ENCODE results near the gene NPHP4. TPM values are rescaled to one million over a fixed set of nuclear protein-coding genes. Genes with fewer than 3 reads are reported as not detected.

Gene NPHP4
- total and polyA plus RNA-seq, 5 donors, result 2.8 to 6.0 (median 5.1) TPM

GRCh38 chr1:5885471-5886139 is 106.6 kb downstream of the NPHP4 start:
- H3K27me3 ChIP-seq (ENCODE audit: control insufficient read depth, insufficient read depth), result no peaks in the 10 kb centered on the region
- 81% methylated on average over 18 of the region's 18 CpGs for WGBS
- no peak overlapping the region for H3K4me3 ChIP-seq (ENCODE audit: low read length)
- DNase-seq (peak in 1 of 3 donors; percentile 38), ATAC-seq (no peak)
- H3K27ac ChIP-seq (ENCODE audit: low read length), result no peak overlapping the region
- no peaks in the 10 kb centered on the region for H3K9me3 ChIP-seq (ENCODE audit: control insufficient read depth, low read length)
- intact Hi-C loops (cut with DNase I), result no loop called here
- H3K4me1 ChIP-seq (ENCODE audit: control insufficient read depth, insufficient read depth, low read length), result no peaks in the 10 kb centered on the region

- Histone ChIP-seq H3K9me3 (ENCODE audit: control insufficient read depth, low read length) (no peaks in the 10 kb centered on the region), H3K4me1 (ENCODE audit: control insufficient read depth, insufficient read depth, low read length) (no peaks in the 10 kb centered on the region), H3K4me3 (ENCODE audit: low read length) (no peak overlapping the region), H3K27me3 (ENCODE audit: control insufficient read depth, insufficient read depth) (no peaks in the 10 kb centered on the region), H3K27ac (ENCODE audit: low read length) (no peak overlapping the region)
- WGBS, result 82% methylated on average over 13 of the region's 13 CpGs
- no peak for ATAC-seq
- DNase-seq, result no peak
- intact Hi-C loops (cut with DNase I), result no loop called here
These were observed 108.1 kb downstream of the NPHP4 start for GRCh38 chr1:5884110-5884509.

GRCh38 chr1:5883129-5884048 is 108.8 kb downstream of the NPHP4 start:
- intact Hi-C loops (cut with DNase I), result no loop called here
- Histone ChIP-seq H3K4me1 (ENCODE audit: control insufficient read depth, insufficient read depth, low read length) (no peaks in the 10 kb centered on the region), H3K4me3 (ENCODE audit: low read length) (no peak overlapping the region), H3K9me3 (ENCODE audit: control insufficient read depth, low read length) (no peaks in the 10 kb centered on the region), H3K27me3 (ENCODE audit: control insufficient read depth, insufficient read depth) (no peaks in the 10 kb centered on the region), H3K27ac (ENCODE audit: low read length) (no peak overlapping the region)
- ATAC-seq (no peak), DNase-seq (peak in 1 of 3 donors; percentile 50)
- 87% methylated on average over 30 of the region's 30 CpGs for WGBS

- H3K27ac ChIP-seq (ENCODE audit: low read length), result no peak overlapping the region
- no peaks in the 10 kb centered on the region for H3K27me3 ChIP-seq (ENCODE audit: control insufficient read depth, insufficient read depth)
- ATAC-seq, result no peak
- no peaks in the 10 kb centered on the region for H3K9me3 ChIP-seq (ENCODE audit: control insufficient read depth, low read length)
- H3K4me1 ChIP-seq (ENCODE audit: control insufficient read depth, insufficient read depth, low read length), result no peaks in the 10 kb centered on the region
- DNase-seq, result peak in 1 of 3 donors; percentile 38
- intact Hi-C loops (cut with DNase I), result no loop called here
- no peak overlapping the region for H3K4me3 ChIP-seq (ENCODE audit: low read length)
- 90% methylated on average over 27 of the region's 27 CpGs for WGBS
These were observed 109.7 kb downstream of the NPHP4 start for GRCh38 chr1:5882367-5883128.

GRCh38 chr1:5881526-5882222 is 110.6 kb downstream of the NPHP4 start:
- no peak for ATAC-seq
- Histone ChIP-seq H3K4me3 (ENCODE audit: low read length) (no peak overlapping the region), H3K9me3 (ENCODE audit: control insufficient read depth, low read length) (no peaks in the 10 kb centered on the region), H3K27me3 (ENCODE audit: control insufficient read depth, insufficient read depth) (no peaks in the 10 kb centered on the region), H3K27ac (ENCODE audit: low read length) (no peak overlapping the region), H3K4me1 (ENCODE audit: control insufficient read depth, insufficient read depth, low read length) (no peaks in the 10 kb centered on the region)
- DNase-seq, result peak in 1 of 3 donors; percentile 56
- 95% methylated on average over 22 of the region's 22 CpGs for WGBS
- intact Hi-C loops (cut with DNase I), result no loop called here

- intact Hi-C loops (cut with DNase I), result no loop called here
- Histone ChIP-seq H3K27ac (ENCODE audit: low read length) (no peak overlapping the region), H3K4me1 (ENCODE audit: control insufficient read depth, insufficient read depth, low read length) (no peaks in the 10 kb centered on the region), H3K4me3 (ENCODE audit: low read length) (no peak overlapping the region), H3K27me3 (ENCODE audit: control insufficient read depth, insufficient read depth) (no peaks in the 10 kb centered on the region), H3K9me3 (ENCODE audit: control insufficient read depth, low read length) (no peaks in the 10 kb centered on the region)
- ATAC-seq (no peak), DNase-seq (no peak)
- WGBS, result 96% methylated on average over 25 of the region's 25 CpGs
These were observed 111.4 kb downstream of the NPHP4 start for GRCh38 chr1:5880630-5881405.

- H3K27me3 ChIP-seq (ENCODE audit: control insufficient read depth, insufficient read depth), result no peaks in the 10 kb centered on the region
- no peak overlapping the region for H3K27ac ChIP-seq (ENCODE audit: low read length)
- H3K9me3 ChIP-seq (ENCODE audit: control insufficient read depth, low read length), result no peaks in the 10 kb centered on the region
- no peaks in the 10 kb centered on the region for H3K4me1 ChIP-seq (ENCODE audit: control insufficient read depth, insufficient read depth, low read length)
- WGBS, result 90% methylated on average over 7 of the region's 7 CpGs
- H3K4me3 ChIP-seq (ENCODE audit: low read length), result no peak overlapping the region
- intact Hi-C loops (cut with DNase I), result no loop called here
- peak in 1 of 3 donors; percentile 35 for DNase-seq
- ATAC-seq, result no peak
These were observed 112.8 kb downstream of the NPHP4 start for GRCh38 chr1:5879421-5879820.

GRCh38 chr1:5878971-5879370 is 113.3 kb downstream of the NPHP4 start:
- intact Hi-C loops (cut with DNase I), result no loop called here
- H3K9me3 ChIP-seq (ENCODE audit: control insufficient read depth, low read length), result no peaks in the 10 kb centered on the region
- no peaks in the 10 kb centered on the region for H3K4me1 ChIP-seq (ENCODE audit: control insufficient read depth, insufficient read depth, low read length)
- no peak overlapping the region for H3K27ac ChIP-seq (ENCODE audit: low read length)
- DNase-seq, result peak in 1 of 3 donors; percentile 14
- 72% methylated on average over 4 of the region's 4 CpGs for WGBS
- H3K4me3 ChIP-seq (ENCODE audit: low read length), result no peak overlapping the region
- H3K27me3 ChIP-seq (ENCODE audit: control insufficient read depth, insufficient read depth), result no peaks in the 10 kb centered on the region
- ATAC-seq, result no peak

GRCh38 chr1:5877683-5878530 is 114.3 kb downstream of the NPHP4 start:
- 95% methylated on average over 20 of the region's 20 CpGs for WGBS
- no peaks in the 10 kb centered on the region for H3K27me3 ChIP-seq (ENCODE audit: control insufficient read depth, insufficient read depth)
- peak in 1 of 3 donors; percentile 45 for DNase-seq
- H3K4me1 ChIP-seq (ENCODE audit: control insufficient read depth, insufficient read depth, low read length), result no peaks in the 10 kb centered on the region
- no peak overlapping the region for H3K27ac ChIP-seq (ENCODE audit: low read length)
- H3K4me3 ChIP-seq (ENCODE audit: low read length), result no peak overlapping the region
- H3K9me3 ChIP-seq (ENCODE audit: control insufficient read depth, low read length), result no peaks in the 10 kb centered on the region
- no peak for ATAC-seq
- intact Hi-C loops (cut with DNase I), result no loop called here
